SH-SY5Y (cell line): ENCODE measurements around the gene RAPGEF3.

ENCODE experiments used
- GATA2 ChIP-seq: IDR thresholded peaks from 2 replicates; pipeline ENCODE4 v1.6.1; 2011; ENCODE audit warnings: mild to moderate bottlenecking, low read depth, low read length
- GATA3 ChIP-seq: IDR thresholded peaks from 2 replicates; pipeline ENCODE4 v1.6.1; 2011; ENCODE audit warnings: low read depth, mild to moderate bottlenecking, low read length, moderate library complexity

- no peak for TF ChIP-seq GATA2
- TF ChIP-seq GATA3: no peak
Measured at GRCh38 chr12:47729233-47729632, 29.4 kb downstream of the RAPGEF3 start.
